Measurements from ENCODE around the gene S100PBP. TPM values are rescaled to one million over a fixed set of nuclear protein-coding genes. Genes with fewer than 3 reads are reported as not detected.

The S100PBP gene
- total RNA-seq, 3 donors from 2014 or later (not counting 1 experiment from before 2014, with no cell fraction given) = 84.5 to 114 (median 85.5) TPM

DNA sequence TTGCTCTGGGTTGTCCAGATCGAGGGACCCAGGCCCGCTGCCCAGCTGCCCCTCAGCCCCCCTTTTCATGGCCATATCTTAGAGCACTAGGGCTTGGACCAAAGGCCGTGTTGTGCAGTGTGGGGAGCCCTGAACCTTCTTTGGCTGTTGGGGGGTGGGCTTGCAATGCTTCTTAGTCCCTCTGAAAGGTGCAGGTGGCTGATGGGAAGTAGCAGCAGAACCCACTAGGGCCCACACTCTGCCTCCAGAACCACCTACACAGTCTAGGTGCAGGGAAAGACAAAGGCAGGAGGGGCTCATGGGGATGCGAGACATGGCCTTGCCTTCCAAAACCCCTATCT lies 66.5 kb downstream of the S100PBP start:
- Histone ChIP-seq H3K4me1 (ENCODE audit: control insufficient read depth, insufficient read depth, low read length) (peaks cover 4% of the 10 kb centered on the region), H3K36me3 (ENCODE audit: control insufficient read depth, insufficient read depth, low read length) (no peaks in the 10 kb centered on the region), H3K9me3 (ENCODE audit: control insufficient read depth, insufficient read depth, low read length) (no peaks in the 10 kb centered on the region), H3K4me3 (ENCODE audit: low read length) (no peak overlapping the region), H3K27me3 (ENCODE audit: control insufficient read depth, insufficient read depth, low read length) (peaks cover 31% of the 10 kb centered on the region), H3K27ac (ENCODE audit: low read length) (no peak overlapping the region)
- DNase-seq = no peak
- ATAC-seq = no peak
- peaks cover 0 to 10% of the 10 kb centered on the region in 2 donors for H3K4me1 Mint-ChIP-seq
- no peaks in the 10 kb centered on the region for H3K36me3 Mint-ChIP-seq
- peaks cover 30 to 50% of the 10 kb centered on the region in 2 donors for H3K27me3 Mint-ChIP-seq (ENCODE audit: low read depth in 2 of 2)
- no peak overlapping the region for H3K4me3 Mint-ChIP-seq
- H3K27ac Mint-ChIP-seq = no peak overlapping the region
- no peaks in the 10 kb centered on the region for H3K9me3 Mint-ChIP-seq
- TF ChIP-seq, protein P1, sequence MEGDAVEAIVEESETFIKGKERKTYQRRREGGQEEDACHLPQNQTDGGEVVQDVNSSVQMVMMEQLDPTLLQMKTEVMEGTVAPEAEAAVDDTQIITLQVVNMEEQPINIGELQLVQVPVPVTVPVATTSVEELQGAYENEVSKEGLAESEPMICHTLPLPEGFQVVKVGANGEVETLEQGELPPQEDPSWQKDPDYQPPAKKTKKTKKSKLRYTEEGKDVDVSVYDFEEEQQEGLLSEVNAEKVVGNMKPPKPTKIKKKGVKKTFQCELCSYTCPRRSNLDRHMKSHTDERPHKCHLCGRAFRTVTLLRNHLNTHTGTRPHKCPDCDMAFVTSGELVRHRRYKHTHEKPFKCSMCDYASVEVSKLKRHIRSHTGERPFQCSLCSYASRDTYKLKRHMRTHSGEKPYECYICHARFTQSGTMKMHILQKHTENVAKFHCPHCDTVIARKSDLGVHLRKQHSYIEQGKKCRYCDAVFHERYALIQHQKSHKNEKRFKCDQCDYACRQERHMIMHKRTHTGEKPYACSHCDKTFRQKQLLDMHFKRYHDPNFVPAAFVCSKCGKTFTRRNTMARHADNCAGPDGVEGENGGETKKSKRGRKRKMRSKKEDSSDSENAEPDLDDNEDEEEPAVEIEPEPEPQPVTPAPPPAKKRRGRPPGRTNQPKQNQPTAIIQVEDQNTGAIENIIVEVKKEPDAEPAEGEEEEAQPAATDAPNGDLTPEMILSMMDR (IDR thresholded peaks at IDR 0.05) = no peak
- 58% methylated on average over 4 of the region's 4 CpGs for WGBS (ENCODE audit: insufficient coverage)
- intact Hi-C loops (cut with micrococcal nuclease) = no loop called here

DNA sequence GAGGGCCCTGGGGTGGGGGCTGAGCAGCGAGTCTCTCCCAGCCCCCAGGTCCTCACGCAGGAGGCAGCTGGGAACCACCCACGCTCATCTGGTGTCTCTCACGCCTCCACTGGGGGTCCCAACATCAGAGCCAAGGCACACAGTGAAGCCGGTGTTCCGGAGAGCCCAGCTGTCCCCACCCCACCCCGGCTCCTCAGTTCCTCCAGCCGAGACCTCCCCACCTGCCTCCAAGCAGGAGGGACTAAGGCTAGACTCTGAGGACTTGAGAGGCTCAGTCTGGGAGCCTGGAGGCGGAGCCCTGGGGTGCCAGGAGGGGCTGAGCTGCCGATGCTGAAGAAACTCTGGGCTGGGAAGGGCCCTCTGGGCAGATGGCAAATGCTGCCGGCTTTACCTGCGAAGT lies 67.3 kb downstream of the S100PBP start:
- Mint-ChIP-seq H3K36me3 (no peaks in the 10 kb centered on the region), H3K4me1 (peaks cover 0 to 10% of the 10 kb centered on the region in 2 donors), H3K9me3 (no peaks in the 10 kb centered on the region), H3K27ac (no peak overlapping the region), H3K4me3 (no peak overlapping the region), H3K27me3 (ENCODE audit: low read depth in 2 of 2) (peaks cover 37 to 58% of the 10 kb centered on the region in 2 donors)
- TF ChIP-seq, protein P1 (IDR thresholded peaks at IDR 0.05) = no peak
- no peak overlapping the region for H3K27ac ChIP-seq (ENCODE audit: low read length)
- no peak overlapping the region for H3K4me3 ChIP-seq (ENCODE audit: low read length)
- ATAC-seq (no peak), DNase-seq (no peak)
- peaks cover 33% of the 10 kb centered on the region for H3K27me3 ChIP-seq (ENCODE audit: control insufficient read depth, insufficient read depth, low read length)
- intact Hi-C loops (cut with micrococcal nuclease) = no loop called here
- WGBS (ENCODE audit: insufficient coverage) = 51% methylated on average over 12 of the region's 12 CpGs
- H3K9me3 ChIP-seq (ENCODE audit: control insufficient read depth, insufficient read depth, low read length) = no peaks in the 10 kb centered on the region
- H3K36me3 ChIP-seq (ENCODE audit: control insufficient read depth, insufficient read depth, low read length) = no peaks in the 10 kb centered on the region
- H3K4me1 ChIP-seq (ENCODE audit: control insufficient read depth, insufficient read depth, low read length) = peaks cover 4% of the 10 kb centered on the region

DNA sequence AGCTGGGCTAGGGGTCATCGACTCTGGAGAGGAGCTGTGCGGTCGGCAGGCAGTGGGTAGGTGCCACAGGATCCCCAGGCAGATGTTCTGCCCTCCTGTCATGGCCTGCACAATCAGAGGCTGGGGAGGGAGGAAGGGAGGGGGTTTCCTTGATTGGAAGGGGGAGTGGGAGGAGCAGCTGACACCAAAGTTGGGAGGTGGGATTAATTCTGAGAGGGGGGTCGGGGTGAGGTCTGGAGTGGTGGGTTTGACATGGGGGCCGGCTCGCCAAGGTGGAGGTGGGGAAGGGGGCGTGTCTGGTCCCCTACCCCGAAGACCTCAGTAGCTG lies 68.2 kb downstream of the S100PBP start:
- 23% methylated on average over 8 of the region's 8 CpGs for WGBS (ENCODE audit: insufficient coverage)
- H3K27me3 Mint-ChIP-seq (ENCODE audit: low read depth in 2 of 2) = peaks cover 46 to 67% of the 10 kb centered on the region in 2 donors
- H3K4me3 ChIP-seq (ENCODE audit: low read length) = no peak overlapping the region
- no peak overlapping the region for H3K27ac Mint-ChIP-seq
- peaks cover 4% of the 10 kb centered on the region for H3K4me1 ChIP-seq (ENCODE audit: control insufficient read depth, insufficient read depth, low read length)
- no peaks in the 10 kb centered on the region for H3K36me3 Mint-ChIP-seq
- no peaks in the 10 kb centered on the region for H3K9me3 ChIP-seq (ENCODE audit: control insufficient read depth, insufficient read depth, low read length)
- peaks cover 0 to 10% of the 10 kb centered on the region in 2 donors for H3K4me1 Mint-ChIP-seq
- TF ChIP-seq, protein P1 (IDR thresholded peaks at IDR 0.05) = no peak
- DNase-seq (no peak), ATAC-seq (no peak)
- no peaks in the 10 kb centered on the region for H3K36me3 ChIP-seq (ENCODE audit: control insufficient read depth, insufficient read depth, low read length)
- peak overlapping the region; percentile 45 for H3K4me3 Mint-ChIP-seq
- H3K27me3 ChIP-seq (ENCODE audit: control insufficient read depth, insufficient read depth, low read length) = peaks cover 33% of the 10 kb centered on the region
- intact Hi-C loops (cut with micrococcal nuclease) = no loop called here
- no peak overlapping the region for H3K27ac ChIP-seq (ENCODE audit: low read length)
- H3K9me3 Mint-ChIP-seq = no peaks in the 10 kb centered on the region
